SK-N-SH treated with all-trans-retinoic acid at 6 μM for 48 hours (cell line): ENCODE measurements around the gene RASL12.

Source experiments
- ARNTL ChIP-seq: fragments of 450-650 bp; formaldehyde crosslinking; IDR thresholded peaks from 2 replicates; pipeline ENCODE4 v1.5.0; 2020; ENCODE audit warnings: low read depth, mild to moderate bottlenecking, moderate library complexity, borderline replicate concordance
- CSDC2 ChIP-seq: fragments of 250-450 bp; sonication (Bioruptor Pico); IDR thresholded peaks from 2 replicates; pipeline ENCODE4 v1.5.0; 2020; ENCODE audit warnings: mild to moderate bottlenecking, moderate library complexity
- CSRNP3 ChIP-seq: fragments of 250-450 bp; sonication (Bioruptor Pico); IDR thresholded peaks from 2 replicates; pipeline ENCODE4 v1.5.1; 2021; ENCODE audit warnings: mild to moderate bottlenecking, moderate library complexity
- PATZ1 ChIP-seq: fragments of 250-450 bp; sonication (Bioruptor Pico); IDR thresholded peaks from 2 replicates; pipeline ENCODE4 v1.8.0; 2020; ENCODE audit warnings: mild to moderate bottlenecking, moderate library complexity, borderline replicate concordance
- RARB ChIP-seq: fragments of 250-450 bp; sonication (Bioruptor Pico); IDR thresholded peaks from 2 replicates; pipeline ENCODE4 v1.8.0; 2021; ENCODE audit warnings: mild to moderate bottlenecking, moderate library complexity
- TCF4 ChIP-seq: fragments of 250-450 bp; sonication (Bioruptor Pico); IDR thresholded peaks from 2 replicates; pipeline ENCODE4 v1.8.0; 2021; ENCODE audit warnings: mild to moderate bottlenecking, moderate library complexity, borderline replicate concordance
- ZC3H10 ChIP-seq: fragments of 250-450 bp; sonication (Bioruptor Pico); IDR thresholded peaks from 2 replicates; pipeline ENCODE4 v1.5.1; 2021; ENCODE audit warnings: mild to moderate bottlenecking, moderate library complexity
- ZNF70 ChIP-seq: fragments of 450-650 bp; formaldehyde crosslinking; IDR thresholded peaks from 2 replicates; pipeline ENCODE4 v1.5.0; 2020; ENCODE audit warnings: mild to moderate bottlenecking, moderate library complexity

- no peak for TF ChIP-seq TCF4 (CRISPR knock-in tag)
- TF ChIP-seq RARB = no peak
- no peak for TF ChIP-seq PATZ1 (CRISPR knock-in tag)
- TF ChIP-seq CSRNP3 = no peak
- no peak for TF ChIP-seq ZNF70 (CRISPR knock-in tag)
- no peak for TF ChIP-seq ZC3H10 (CRISPR knock-in tag)
- no peak for TF ChIP-seq ARNTL (CRISPR knock-in tag)
- no peak for TF ChIP-seq CSDC2
Measured at GRCh38 chr15:65096481-65097385, 28.9 kb upstream of the RASL12 start.
